PFSK-1 (cell line): ENCODE data around the gene IFITM2.

Experiments used
- FOXP2 ChIP-seq: optimal IDR thresholded peaks from 2 replicates; pipeline ENCODE3; 2011; ENCODE audit warnings: borderline replicate concordance, control low read depth, inconsistent platforms; ENCODE audit not compliant: insufficient read depth; ENCODE audit errors: extremely low read length, extremely low read depth
- POLR2AphosphoS5 ChIP-seq: IDR thresholded peaks from 2 replicates; pipeline ENCODE4 v1.6.1; 2012; ENCODE audit warnings: low read depth, mild to moderate bottlenecking, control low read depth, low read length, moderate library complexity
- SIN3A ChIP-seq: IDR thresholded peaks from 2 replicates; pipeline ENCODE4 v1.6.1; 2012; ENCODE audit warnings: mild to moderate bottlenecking, low read length, moderate library complexity, borderline replicate concordance; ENCODE audit not compliant: insufficient read depth
- TAF1 ChIP-seq: IDR thresholded peaks from 2 replicates; pipeline ENCODE4 v1.6.1; 2012; ENCODE audit warnings: low read length, control low read depth, borderline replicate concordance; ENCODE audit not compliant: insufficient read depth
- TF ChIP-seq, protein P1 (sequence below), 2 experiments: IDR thresholded peaks; 2 replicates each; pipeline versions ENCODE4 v1.6.1 to v1.8.0; 2011 to 2012; ENCODE audit warnings: low read depth in 2 of 2, low read length in 2 of 2, control low read depth in 1 of 2, inconsistent platforms in 1 of 2, mild to moderate bottlenecking in 1 of 2, moderate library complexity in 1 of 2; ENCODE audit not compliant: insufficient read depth in 1 of 2

The IFITM2 gene

DNA sequence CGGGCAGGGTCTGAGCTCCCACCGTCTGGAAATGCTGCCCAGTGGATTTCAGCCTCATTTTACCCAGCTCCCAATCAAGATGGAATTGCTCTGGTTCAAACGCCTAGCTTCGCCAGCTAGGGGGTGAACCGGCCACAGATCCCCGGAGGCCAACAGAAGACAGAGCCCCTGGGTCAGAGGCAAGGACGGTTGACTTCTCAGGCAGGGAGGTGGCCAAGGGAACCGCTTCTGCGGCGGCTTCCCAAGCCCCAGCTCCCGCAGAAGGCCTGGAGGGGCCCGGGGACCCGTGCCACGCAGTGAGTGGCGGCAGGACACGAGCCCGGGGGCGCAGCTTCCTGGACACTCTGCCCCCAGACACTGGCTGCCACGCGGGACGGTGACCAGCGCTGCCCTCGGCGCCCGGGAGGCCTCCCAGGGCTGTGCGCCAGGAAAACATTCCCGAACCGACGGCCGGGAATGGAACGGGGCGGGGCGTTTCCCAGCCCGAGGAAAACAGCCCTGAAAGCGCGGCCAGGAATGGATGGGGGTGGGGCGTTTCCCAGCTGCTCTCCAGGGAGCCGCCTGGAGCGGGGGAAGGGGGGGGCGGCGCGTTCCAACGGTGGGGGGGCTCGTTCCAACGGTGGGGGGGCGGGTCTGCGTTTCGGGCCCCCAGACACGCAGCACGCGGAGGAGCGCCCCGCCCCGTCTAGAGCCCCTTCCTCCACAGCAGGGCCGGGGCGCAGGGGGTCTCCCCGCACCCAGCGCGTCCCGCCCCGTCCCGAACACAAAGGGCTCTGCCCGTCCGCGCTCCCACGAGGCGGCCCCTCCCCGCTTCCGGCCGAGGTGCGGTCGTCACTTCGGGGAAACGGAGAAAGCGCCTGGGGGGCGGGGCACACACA lies 48.2 kb downstream of the IFITM2 start:
- TF ChIP-seq TAF1 (peak; percentile 42; the same call in 1 of the 2 replicates), POLR2AphosphoS5 (peak; percentile 44; the same call in 1 of the 2 replicates), FOXP2 (peak; percentile 32), SIN3A (no peak)
- TF ChIP-seq, protein P1, sequence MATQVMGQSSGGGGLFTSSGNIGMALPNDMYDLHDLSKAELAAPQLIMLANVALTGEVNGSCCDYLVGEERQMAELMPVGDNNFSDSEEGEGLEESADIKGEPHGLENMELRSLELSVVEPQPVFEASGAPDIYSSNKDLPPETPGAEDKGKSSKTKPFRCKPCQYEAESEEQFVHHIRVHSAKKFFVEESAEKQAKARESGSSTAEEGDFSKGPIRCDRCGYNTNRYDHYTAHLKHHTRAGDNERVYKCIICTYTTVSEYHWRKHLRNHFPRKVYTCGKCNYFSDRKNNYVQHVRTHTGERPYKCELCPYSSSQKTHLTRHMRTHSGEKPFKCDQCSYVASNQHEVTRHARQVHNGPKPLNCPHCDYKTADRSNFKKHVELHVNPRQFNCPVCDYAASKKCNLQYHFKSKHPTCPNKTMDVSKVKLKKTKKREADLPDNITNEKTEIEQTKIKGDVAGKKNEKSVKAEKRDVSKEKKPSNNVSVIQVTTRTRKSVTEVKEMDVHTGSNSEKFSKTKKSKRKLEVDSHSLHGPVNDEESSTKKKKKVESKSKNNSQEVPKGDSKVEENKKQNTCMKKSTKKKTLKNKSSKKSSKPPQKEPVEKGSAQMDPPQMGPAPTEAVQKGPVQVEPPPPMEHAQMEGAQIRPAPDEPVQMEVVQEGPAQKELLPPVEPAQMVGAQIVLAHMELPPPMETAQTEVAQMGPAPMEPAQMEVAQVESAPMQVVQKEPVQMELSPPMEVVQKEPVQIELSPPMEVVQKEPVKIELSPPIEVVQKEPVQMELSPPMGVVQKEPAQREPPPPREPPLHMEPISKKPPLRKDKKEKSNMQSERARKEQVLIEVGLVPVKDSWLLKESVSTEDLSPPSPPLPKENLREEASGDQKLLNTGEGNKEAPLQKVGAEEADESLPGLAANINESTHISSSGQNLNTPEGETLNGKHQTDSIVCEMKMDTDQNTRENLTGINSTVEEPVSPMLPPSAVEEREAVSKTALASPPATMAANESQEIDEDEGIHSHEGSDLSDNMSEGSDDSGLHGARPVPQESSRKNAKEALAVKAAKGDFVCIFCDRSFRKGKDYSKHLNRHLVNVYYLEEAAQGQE (IDR thresholded peaks at IDR 0.05; ENCODE audit: insufficient read depth in 1 of 2, low read depth in 2 of 2, low read length in 2 of 2): peak; percentile 9 to 37; a peak in 2 of 4 replicates

DNA sequence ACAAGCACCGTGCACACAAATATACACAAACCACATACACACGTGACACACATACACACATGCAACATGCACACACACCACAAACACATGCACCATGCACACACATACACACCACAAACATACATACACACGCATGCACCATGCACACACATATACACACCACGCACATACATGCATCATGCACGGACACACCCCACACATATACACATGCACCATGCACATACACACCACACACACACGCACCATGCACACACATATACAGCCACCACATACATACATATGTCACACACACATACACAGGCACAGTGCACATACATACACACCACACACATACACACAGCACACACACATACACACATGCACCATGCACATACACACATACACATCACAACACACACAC lies 49.0 kb downstream of the IFITM2 start:
- TF ChIP-seq FOXP2 (no peak), TAF1 (no peak), POLR2AphosphoS5 (no peak), SIN3A (no peak)
- TF ChIP-seq, protein P1 (IDR thresholded peaks at IDR 0.05; ENCODE audit: insufficient read depth in 1 of 2, low read depth in 2 of 2, low read length in 2 of 2): no peak

DNA sequence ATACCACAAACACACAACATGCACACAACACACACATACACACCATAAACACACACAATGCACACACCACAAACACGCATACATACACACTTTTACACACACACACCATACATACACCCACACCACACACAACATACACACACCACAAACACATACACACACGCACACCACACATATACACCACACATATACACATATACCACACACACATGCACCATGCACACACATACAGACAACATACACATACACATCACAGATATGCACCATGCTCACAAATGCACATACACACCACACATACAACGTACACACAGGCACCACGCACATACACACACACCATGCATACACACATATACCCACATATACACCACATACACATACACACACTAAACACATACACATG lies 50.0 kb downstream of the IFITM2 start:
- TF ChIP-seq FOXP2 (no peak), POLR2AphosphoS5 (no peak), TAF1 (no peak), SIN3A (no peak)
- TF ChIP-seq, protein P1 (IDR thresholded peaks at IDR 0.05; ENCODE audit: insufficient read depth in 1 of 2, low read depth in 2 of 2, low read length in 2 of 2): no peak

DNA sequence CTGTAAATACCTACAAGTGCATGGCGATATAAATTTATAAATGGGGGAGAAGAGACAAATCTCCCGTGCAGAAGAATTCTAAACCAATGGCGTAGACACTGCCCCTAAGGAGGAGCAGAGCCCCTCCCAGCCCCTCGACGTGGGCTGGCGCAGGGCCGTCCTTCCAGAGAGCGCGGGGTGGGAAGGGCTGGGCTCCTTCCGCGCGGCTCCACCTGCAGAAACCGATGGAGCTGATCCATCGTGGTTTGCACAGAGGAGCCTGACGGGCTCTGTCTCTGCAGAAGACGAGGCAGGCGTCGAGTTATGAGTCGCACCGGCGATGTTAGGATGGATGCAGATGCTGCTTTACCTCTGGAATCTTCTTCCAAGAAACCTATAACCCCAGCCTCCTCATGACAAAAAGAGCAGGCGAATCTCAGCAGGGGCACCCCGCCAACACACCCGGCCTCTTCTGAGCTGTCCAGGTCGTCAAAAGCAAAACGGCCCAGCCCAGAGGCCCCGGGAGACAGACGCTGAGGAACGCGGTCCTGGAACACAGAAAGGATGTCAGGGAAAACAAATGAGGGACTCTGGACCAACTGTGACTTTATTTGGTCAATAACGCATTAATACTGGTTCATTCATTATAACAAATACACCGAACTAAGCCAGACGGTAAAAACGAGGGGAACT lies 50.6 kb downstream of the IFITM2 start:
- TF ChIP-seq FOXP2 (no peak), POLR2AphosphoS5 (no peak), TAF1 (no peak), SIN3A (no peak)
- TF ChIP-seq, protein P1 (IDR thresholded peaks at IDR 0.05; ENCODE audit: insufficient read depth in 1 of 2, low read depth in 2 of 2, low read length in 2 of 2): no peak
